ENCODE data around the gene TMEM101. TPM values are rescaled to one million over a fixed set of nuclear protein-coding genes. Genes with fewer than 3 reads are reported as not detected.
"Not testable (repeated sequence)": the region's sequence is repeated elsewhere in the genome, so short reads cannot be mapped to it uniquely, and the experiment has no call there.

Gene TMEM101
- total RNA-seq, 4 donors from 2014 or later, result 22.9 to 30.7 (median 27.2) TPM

DNA sequence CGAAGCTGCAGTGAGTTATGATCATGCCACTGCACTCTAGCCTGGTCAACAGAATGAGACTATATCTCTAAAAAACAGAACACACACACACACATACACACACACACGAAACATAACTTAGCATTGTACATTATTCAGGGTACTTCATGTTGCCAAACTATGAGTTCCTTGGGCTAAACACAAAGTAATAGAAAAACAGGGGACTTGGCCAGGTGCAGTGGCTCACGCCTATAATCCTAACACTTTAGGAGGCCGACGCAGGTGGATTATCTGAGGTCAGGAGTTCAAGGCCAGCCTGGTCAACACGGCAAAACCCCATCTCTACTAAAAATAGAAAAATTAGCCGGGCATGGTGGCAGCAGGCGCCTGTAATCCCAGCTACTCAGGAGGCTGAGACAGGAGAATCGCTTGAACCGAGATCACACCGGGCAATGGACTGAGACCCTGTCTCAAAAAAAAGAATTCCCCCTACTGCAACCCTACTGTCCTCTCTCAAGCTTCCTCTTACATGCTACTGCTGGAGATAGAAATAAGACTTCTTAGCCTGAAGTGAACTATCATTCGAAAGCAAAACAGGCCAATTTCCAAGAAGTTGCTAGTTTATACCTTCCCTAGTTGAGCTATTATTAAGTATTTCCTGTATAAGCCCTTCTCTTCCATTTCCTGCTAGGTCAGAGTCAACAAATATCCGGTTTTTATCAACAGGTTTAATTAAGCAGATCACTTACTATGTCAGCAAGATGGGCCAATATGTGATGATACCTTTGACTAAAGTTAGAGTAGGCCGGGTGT is 44.5 kb upstream of the TMEM101 start:
- H3K27me3 ChIP-seq, result no peaks in the 10 kb centered on the region
- no peak for DNase-seq (ENCODE audit: extremely low spot score)
- no peak overlapping the region for H3K27ac ChIP-seq (replicated peaks in 1 of 4)
- peaks cover 17 to 36% (median 19%) of the 10 kb centered on the region in 4 donors for H3K4me1 ChIP-seq
- no peaks in the 10 kb centered on the region for H3K9me3 ChIP-seq
- intact Hi-C loops (cut with DNase I), result no loop called here
- TF ChIP-seq POLR2A (IDR thresholded peaks at IDR 0.05; ENCODE audit: low read depth) (no peak), POLR2AphosphoS5 (IDR thresholded peaks at IDR 0.05) (no peak), EP300 (IDR thresholded peaks at IDR 0.05) (no peak)
- TF ChIP-seq, protein P1, sequence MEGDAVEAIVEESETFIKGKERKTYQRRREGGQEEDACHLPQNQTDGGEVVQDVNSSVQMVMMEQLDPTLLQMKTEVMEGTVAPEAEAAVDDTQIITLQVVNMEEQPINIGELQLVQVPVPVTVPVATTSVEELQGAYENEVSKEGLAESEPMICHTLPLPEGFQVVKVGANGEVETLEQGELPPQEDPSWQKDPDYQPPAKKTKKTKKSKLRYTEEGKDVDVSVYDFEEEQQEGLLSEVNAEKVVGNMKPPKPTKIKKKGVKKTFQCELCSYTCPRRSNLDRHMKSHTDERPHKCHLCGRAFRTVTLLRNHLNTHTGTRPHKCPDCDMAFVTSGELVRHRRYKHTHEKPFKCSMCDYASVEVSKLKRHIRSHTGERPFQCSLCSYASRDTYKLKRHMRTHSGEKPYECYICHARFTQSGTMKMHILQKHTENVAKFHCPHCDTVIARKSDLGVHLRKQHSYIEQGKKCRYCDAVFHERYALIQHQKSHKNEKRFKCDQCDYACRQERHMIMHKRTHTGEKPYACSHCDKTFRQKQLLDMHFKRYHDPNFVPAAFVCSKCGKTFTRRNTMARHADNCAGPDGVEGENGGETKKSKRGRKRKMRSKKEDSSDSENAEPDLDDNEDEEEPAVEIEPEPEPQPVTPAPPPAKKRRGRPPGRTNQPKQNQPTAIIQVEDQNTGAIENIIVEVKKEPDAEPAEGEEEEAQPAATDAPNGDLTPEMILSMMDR (IDR thresholded peaks at IDR 0.05), result no peak
- H3K4me3 ChIP-seq, result no peak overlapping the region
- peaks cover 27 to 89% (median 57%) of the 10 kb centered on the region in 4 donors for H3K36me3 ChIP-seq
- 89% methylated on average over 14 of the region's 14 CpGs for WGBS

DNA sequence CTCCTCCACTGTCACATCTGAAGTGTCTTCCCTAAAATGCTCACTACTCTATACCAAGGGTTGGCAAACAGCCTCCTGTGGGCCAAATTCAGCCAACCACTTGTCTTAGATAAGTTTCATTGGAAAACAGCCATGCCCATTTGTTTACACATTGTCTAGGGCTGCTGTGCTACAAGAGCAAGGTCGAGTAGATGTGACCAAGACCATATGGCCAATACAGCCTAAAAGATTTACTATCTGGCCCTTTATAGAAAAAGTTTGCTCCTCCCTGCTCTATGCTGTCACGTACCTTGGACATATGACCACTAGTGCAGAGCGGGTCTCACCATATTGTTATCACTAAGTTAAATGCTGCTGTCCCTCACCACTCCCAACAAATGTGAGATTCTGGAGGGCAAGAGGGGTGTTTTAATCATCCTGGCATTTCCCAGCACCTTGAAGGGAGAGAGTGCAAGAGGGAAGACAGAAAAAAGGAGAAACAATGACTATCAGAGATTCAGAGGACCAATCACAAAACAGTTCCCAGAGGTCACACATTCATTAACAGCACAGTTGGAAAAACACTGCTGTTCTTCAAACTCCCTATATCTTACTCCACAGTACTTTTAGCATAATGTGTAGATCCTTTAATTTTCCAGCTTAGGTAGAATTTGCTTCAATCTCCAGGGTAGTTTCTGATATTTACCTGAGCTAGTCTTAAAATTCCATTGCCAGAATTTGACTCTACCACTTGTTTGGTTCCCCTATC is 38.5 kb upstream of the TMEM101 start:
- Histone ChIP-seq H3K27ac (replicated peaks in 1 of 4) (no peak overlapping the region), H3K27me3 (no peaks in the 10 kb centered on the region), H3K36me3 (peaks cover 33 to 82% (median 65%) of the 10 kb centered on the region in 4 donors), H3K4me3 (no peak overlapping the region), H3K4me1 (peaks cover 7 to 19% (median 12%) of the 10 kb centered on the region in 4 donors), H3K9me3 (no peaks in the 10 kb centered on the region)
- no peak for DNase-seq (ENCODE audit: extremely low spot score)
- intact Hi-C loops (cut with DNase I), result no loop called here
- TF ChIP-seq POLR2AphosphoS5 (IDR thresholded peaks at IDR 0.05) (no peak), POLR2A (IDR thresholded peaks at IDR 0.05; ENCODE audit: low read depth) (no peak), EP300 (IDR thresholded peaks at IDR 0.05) (no peak)
- TF ChIP-seq, protein P1 (IDR thresholded peaks at IDR 0.05), result no peak
- 62% methylated on average over 3 of the region's 3 CpGs for WGBS

DNA sequence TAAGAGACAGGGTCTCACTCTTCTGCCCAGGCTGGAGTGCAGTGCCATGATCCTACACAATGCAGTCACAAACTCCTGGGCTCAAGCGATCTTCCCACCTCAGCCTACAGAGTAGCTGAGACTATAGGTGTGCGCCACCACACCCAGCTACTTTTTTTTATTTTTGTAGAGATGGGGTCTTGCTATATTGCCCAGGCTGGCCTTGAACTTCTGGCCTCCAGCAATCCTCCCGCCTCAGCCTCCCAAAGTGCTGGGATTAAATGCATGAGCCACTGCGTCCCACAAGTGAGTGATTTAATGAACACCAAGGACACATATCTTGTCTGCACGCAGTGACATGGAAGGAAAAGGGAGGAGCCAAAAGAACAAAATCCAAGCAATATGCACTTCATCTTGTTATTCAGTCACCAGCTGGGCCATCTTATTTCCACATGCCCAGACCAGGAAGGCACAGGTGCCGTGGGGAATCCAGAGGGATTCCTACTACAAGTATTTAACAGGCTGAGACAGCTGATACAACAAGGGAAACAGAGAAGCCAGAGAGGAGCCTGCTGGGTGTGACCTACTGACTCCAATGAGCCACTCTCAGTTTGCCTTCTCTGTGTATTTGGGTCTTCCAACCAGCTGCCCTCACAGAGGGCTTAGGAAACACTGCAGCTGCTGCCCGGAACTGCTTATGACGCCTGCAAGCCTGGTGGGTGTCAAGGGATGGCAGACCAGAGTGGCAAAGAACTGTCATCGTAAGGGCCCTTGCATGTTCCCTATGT is 34.7 kb upstream of the TMEM101 start:
- 89% methylated on average over 9 of the region's 9 CpGs for WGBS
- H3K27ac ChIP-seq (replicated peaks in 1 of 4), result no peak overlapping the region
- H3K4me3 ChIP-seq, result no peak overlapping the region
- H3K4me1 ChIP-seq, result peaks cover 9 to 30% (median 13%) of the 10 kb centered on the region in 4 donors
- no peaks in the 10 kb centered on the region for H3K27me3 ChIP-seq
- peaks cover 28 to 71% (median 57%) of the 10 kb centered on the region in 4 donors for H3K36me3 ChIP-seq
- no peak for DNase-seq (ENCODE audit: extremely low spot score)
- intact Hi-C loops (cut with DNase I), result no loop called here
- no peak for TF ChIP-seq POLR2AphosphoS5 (IDR thresholded peaks at IDR 0.05)
- TF ChIP-seq, protein P1 (IDR thresholded peaks at IDR 0.05), result no peak
- TF ChIP-seq EP300 (IDR thresholded peaks at IDR 0.05), result no peak
- TF ChIP-seq POLR2A (IDR thresholded peaks at IDR 0.05; ENCODE audit: low read depth), result no peak
- H3K9me3 ChIP-seq, result no peaks in the 10 kb centered on the region

DNA sequence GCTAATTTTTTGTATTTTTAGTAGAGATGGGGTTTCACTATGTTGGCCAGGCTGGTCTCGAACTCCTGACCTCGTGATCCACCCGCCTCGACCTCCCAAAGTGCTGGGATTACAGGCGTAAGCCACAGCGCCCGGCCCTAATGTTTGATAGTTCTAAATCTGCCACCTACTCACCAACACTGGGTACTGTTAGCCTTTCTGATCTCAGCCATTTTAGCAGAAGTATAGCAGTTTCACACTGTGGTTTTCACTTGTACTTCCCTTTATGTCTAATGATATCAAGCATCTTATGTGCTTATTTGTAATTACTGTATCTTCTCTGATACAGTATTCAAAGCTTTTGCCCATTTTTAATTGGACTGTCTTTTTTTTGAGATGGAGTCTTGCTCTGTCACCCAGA is 32.1 kb upstream of the TMEM101 start:
- DNase-seq (ENCODE audit: extremely low spot score); intact Hi-C loops (cut with DNase I); H3K27ac ChIP-seq (replicated peaks in 1 of 4); H3K9me3 ChIP-seq; H3K27me3 ChIP-seq; H3K4me3 ChIP-seq: not testable (repeated sequence)
- H3K36me3 ChIP-seq, result peaks cover 20 to 49% (median 44%) of the 10 kb centered on the region in 4 donors
- WGBS, result 100% methylated on average over 4 of the region's 7 CpGs
- H3K4me1 ChIP-seq, result peaks cover 17 to 38% (median 29%) of the 10 kb centered on the region in 4 donors
